Spleen (tissue), 7 donors: ENCODE measurements around the gene ERAP2.

Source experiments
- POLR2AphosphoS5 ChIP-seq, 3 donors: sonication (generic); formaldehyde crosslinking; IDR thresholded peaks; one replicate each; pipeline ENCODE4 v1.5.1; 2017; ENCODE audit warnings: antibody characterized with exemption in 3 of 3
- TF ChIP-seq, protein P1 (sequence below), 11 experiments: fragments of 200-600 bp in 7 of 11; fragments of 450-650 bp in 4 of 11; sonication (generic) in 4 of 11; IDR thresholded peaks in 8 of 11; conservative IDR thresholded peaks in 3 of 11; 1 replicate in 7 of 11; 2 replicates in 4 of 11; pipeline versions ENCODE4 v1.4.0 to v1.8.0; 2016 to 2021; ENCODE audit warnings: antibody characterized with exemption in 11 of 11, inconsistent platforms in 4 of 11, mild to moderate bottlenecking in 1 of 11
- donor health status: DM: no; HTN: no; CAD: no; lungs with moderate emphysema.
- donor health status: DM: no; HTN: no; CAD: no.
- donor health status: DM: no; HTN: no; CAD: no.

DNA sequence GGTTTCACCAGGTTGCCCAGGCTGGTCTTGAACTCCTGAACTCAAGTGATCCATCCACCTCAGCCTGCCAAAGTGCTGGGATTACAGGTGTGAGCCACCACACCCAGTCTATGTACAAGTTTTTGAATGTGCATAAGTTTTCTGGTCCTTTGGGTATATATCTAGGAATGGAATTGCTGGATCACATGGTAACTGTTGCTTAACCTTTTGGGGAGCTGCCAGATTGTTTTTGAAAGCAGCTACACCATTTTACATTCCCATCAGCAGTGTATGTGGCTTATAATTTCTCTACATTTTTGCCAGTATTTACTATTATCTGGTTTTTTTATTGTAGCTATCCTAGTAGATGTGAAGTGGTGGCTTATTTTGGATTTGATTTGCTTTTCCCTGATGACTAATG lies 50.7 kb downstream of the ERAP2 start:
- TF ChIP-seq, protein P1, sequence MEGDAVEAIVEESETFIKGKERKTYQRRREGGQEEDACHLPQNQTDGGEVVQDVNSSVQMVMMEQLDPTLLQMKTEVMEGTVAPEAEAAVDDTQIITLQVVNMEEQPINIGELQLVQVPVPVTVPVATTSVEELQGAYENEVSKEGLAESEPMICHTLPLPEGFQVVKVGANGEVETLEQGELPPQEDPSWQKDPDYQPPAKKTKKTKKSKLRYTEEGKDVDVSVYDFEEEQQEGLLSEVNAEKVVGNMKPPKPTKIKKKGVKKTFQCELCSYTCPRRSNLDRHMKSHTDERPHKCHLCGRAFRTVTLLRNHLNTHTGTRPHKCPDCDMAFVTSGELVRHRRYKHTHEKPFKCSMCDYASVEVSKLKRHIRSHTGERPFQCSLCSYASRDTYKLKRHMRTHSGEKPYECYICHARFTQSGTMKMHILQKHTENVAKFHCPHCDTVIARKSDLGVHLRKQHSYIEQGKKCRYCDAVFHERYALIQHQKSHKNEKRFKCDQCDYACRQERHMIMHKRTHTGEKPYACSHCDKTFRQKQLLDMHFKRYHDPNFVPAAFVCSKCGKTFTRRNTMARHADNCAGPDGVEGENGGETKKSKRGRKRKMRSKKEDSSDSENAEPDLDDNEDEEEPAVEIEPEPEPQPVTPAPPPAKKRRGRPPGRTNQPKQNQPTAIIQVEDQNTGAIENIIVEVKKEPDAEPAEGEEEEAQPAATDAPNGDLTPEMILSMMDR (IDR thresholded peaks at IDR 0.05 in 8 of 11, conservative IDR thresholded peaks at IDR 0.05 in 3 of 11) = no peak
- no peak for TF ChIP-seq POLR2AphosphoS5 (IDR thresholded peaks at IDR 0.05)
